A673 (cell line): ENCODE results near the gene SARS1.

Source experiments
- CTCF ChIP-seq: fragments of 300-800, 200-600 bp; sonication (generic); conservative IDR thresholded peaks from 2 replicates; pipeline ENCODE4 v1.5.1; 2017; ENCODE audit warnings: low read depth, mild to moderate bottlenecking, antibody characterized with exemption, low read length, moderate library complexity, mixed read lengths
- EZH2 ChIP-seq: fragments of 200-600 bp; sonication (generic); IDR thresholded peaks from 2 replicates; pipeline ENCODE4 v1.6.1; 2017; ENCODE audit warnings: borderline replicate concordance, low read depth, mild to moderate bottlenecking, mixed read lengths, antibody characterized with exemption, low read length; ENCODE audit not compliant: poor library complexity, severe bottlenecking

GRCh38 chr1:109170035-109170764 lies 43.5 kb upstream of the SARS1 start:
- TF ChIP-seq CTCF (no peak), EZH2 (no peak)
